Karpas-422 (cell line): ENCODE results near the gene RAB11FIP5. TPM values are rescaled to one million over a fixed set of nuclear protein-coding genes. Genes with fewer than 3 reads are reported as not detected.
"Not testable (repeated sequence)": the region's sequence is repeated elsewhere in the genome, so short reads cannot be mapped to it uniquely, and the experiment has no call there.

ENCODE experiments used
- DNase-seq: peaks from one replicate; pipeline ENCODE4 v3.0.0-alpha.2; 2015
- H2AFZ ChIP-seq: fragments of 200-600 bp; sonication (generic); 2 replicates; pipeline ENCODE4 v1.6.1; 2014; ENCODE audit warnings: antibody characterized with exemption, low read length, mixed read lengths
- H3K27ac ChIP-seq: fragments of 200-600 bp; sonication (generic); 2 replicates; pipeline ENCODE4 v1.5.1; 2014; ENCODE audit warnings: mild to moderate bottlenecking, low read length, moderate library complexity
- H3K27me3 ChIP-seq: fragments of 200-600 bp; sonication (generic); 2 replicates; pipeline ENCODE4 v1.6.1; 2014; ENCODE audit warnings: low read length, mixed read lengths
- H3K36me3 ChIP-seq: fragments of 200-600 bp; sonication (generic); 2 replicates; pipeline ENCODE4 v1.6.1; 2014; ENCODE audit warnings: low read length, mixed read lengths; ENCODE audit not compliant: insufficient read depth
- H3K4me1 ChIP-seq: fragments of 200-600 bp; sonication (generic); 2 replicates; pipeline ENCODE4 v1.6.1; 2014; ENCODE audit warnings: mild to moderate bottlenecking, low read length, mixed read lengths
- H3K4me2 ChIP-seq: fragments of 200-600 bp; sonication (generic); 2 replicates; pipeline ENCODE4 v1.6.1; 2014; ENCODE audit warnings: low read length, low read depth, mild to moderate bottlenecking; ENCODE audit not compliant: poor library complexity, severe bottlenecking
- H3K4me3 ChIP-seq: fragments of 200-600 bp; sonication (generic); 2 replicates; pipeline ENCODE4 v1.5.1; 2014; ENCODE audit warnings: mild to moderate bottlenecking, antibody characterized with exemption, low read length, mixed read lengths
- H3K79me2 ChIP-seq: fragments of 200-600 bp; sonication (generic); 2 replicates; pipeline ENCODE4 v1.6.1; 2014; ENCODE audit warnings: mild to moderate bottlenecking, low read length, mixed read lengths
- H3K9ac ChIP-seq: fragments of 200-600 bp; sonication (generic); 2 replicates; pipeline ENCODE4 v1.6.0; 2014; ENCODE audit warnings: low read length
- H3K9me2 ChIP-seq: fragments of 200-600 bp; sonication (generic), shearing (Covaris generic); replicated peaks from 2 replicates; pipeline ENCODE4 v1.6.0; 2014; ENCODE audit warnings: mild to moderate bottlenecking, low read length, moderate library complexity; ENCODE audit not compliant: insufficient read depth
- H3K9me3 ChIP-seq: fragments of 300-700, 200-600 bp; sonication (generic); 2 replicates; pipeline ENCODE4 v1.6.1; 2014; ENCODE audit warnings: low read length, mixed read lengths
- H4K20me1 ChIP-seq: fragments of 200-600 bp; sonication (generic); 2 replicates; pipeline ENCODE4 v1.6.1; 2014; ENCODE audit warnings: mild to moderate bottlenecking, antibody characterized with exemption, low read length, low read depth; ENCODE audit not compliant: insufficient read depth
- total RNA-seq: library from RNA; depleted of rRNA; stranded (reverse); fragments of >200 nt; shearing (Covaris generic); gene quantifications from 2 replicates; pipeline ENCODE4 v1.2.3, GENCODE V29; 2014; ENCODE audit warnings: low replicate concordance

RAB11FIP5 gene
- total RNA-seq, 1 experiment from 2014 or later: not detected

DNA sequence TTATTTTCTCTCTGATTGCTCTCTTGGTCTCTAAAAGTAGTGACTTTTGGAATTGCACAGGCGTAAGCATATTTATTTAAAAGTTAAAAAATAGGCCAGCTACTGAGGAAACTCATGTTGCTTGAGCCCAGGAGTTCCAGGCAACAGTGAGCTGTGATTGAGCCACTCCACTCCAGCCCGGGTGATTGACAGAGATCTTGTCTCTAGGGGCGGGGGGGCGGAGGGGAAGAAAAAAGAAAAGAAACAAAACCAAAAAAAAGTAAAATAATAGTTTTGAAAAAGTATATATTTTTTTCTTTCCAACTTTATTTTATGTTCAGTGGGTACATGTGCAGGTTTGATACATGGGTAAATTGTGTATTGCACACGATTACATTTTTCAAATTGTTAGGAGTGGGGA, 18.0 kb upstream of the RAB11FIP5 start:
- H3K79me2 ChIP-seq: no peaks in the 10 kb centered on the region
- H3K36me3 ChIP-seq: no peaks in the 10 kb centered on the region
- H3K9me3 ChIP-seq: no peaks in the 10 kb centered on the region
- H2AFZ ChIP-seq: no peak overlapping the region
- no peak overlapping the region for H3K27ac ChIP-seq
- H3K4me1 ChIP-seq: no peaks in the 10 kb centered on the region
- H3K27me3 ChIP-seq: no peaks in the 10 kb centered on the region
- no peaks in the 10 kb centered on the region for H4K20me1 ChIP-seq
- no peak overlapping the region for H3K9ac ChIP-seq
- no peak overlapping the region for H3K4me3 ChIP-seq
- H3K9me2 ChIP-seq: no peaks in the 10 kb centered on the region
- DNase-seq: no peak
- no peak overlapping the region for H3K4me2 ChIP-seq

GRCh38 chr2:73128841-73129535, 16.2 kb upstream of the RAB11FIP5 start:
- H3K4me3 ChIP-seq: no peak overlapping the region
- H3K4me1 ChIP-seq: no peaks in the 10 kb centered on the region
- H4K20me1 ChIP-seq: no peaks in the 10 kb centered on the region
- no peaks in the 10 kb centered on the region for H3K9me2 ChIP-seq
- no peak overlapping the region for H2AFZ ChIP-seq
- no peak overlapping the region for H3K4me2 ChIP-seq
- no peaks in the 10 kb centered on the region for H3K36me3 ChIP-seq
- no peak for DNase-seq
- H3K9me3 ChIP-seq: no peaks in the 10 kb centered on the region
- H3K27ac ChIP-seq: no peak overlapping the region
- H3K27me3 ChIP-seq: peaks cover 3% of the 10 kb centered on the region; the same call in 1 of the 2 replicates
- no peak overlapping the region for H3K9ac ChIP-seq
- no peaks in the 10 kb centered on the region for H3K79me2 ChIP-seq

- H3K27me3 ChIP-seq: peaks cover 3% of the 10 kb centered on the region; the same call in 1 of the 2 replicates
- no peak overlapping the region for H3K9ac ChIP-seq
- H3K4me3 ChIP-seq: no peak overlapping the region
- H3K4me2 ChIP-seq: no peak overlapping the region
- no peaks in the 10 kb centered on the region for H3K9me2 ChIP-seq
- H3K36me3 ChIP-seq: no peaks in the 10 kb centered on the region
- no peaks in the 10 kb centered on the region for H3K9me3 ChIP-seq
- no peak overlapping the region for H3K27ac ChIP-seq
- no peak for DNase-seq
- H3K4me1 ChIP-seq: no peaks in the 10 kb centered on the region
- no peak overlapping the region for H2AFZ ChIP-seq
- H3K79me2 ChIP-seq: no peaks in the 10 kb centered on the region
- H4K20me1 ChIP-seq: no peaks in the 10 kb centered on the region
Measured at GRCh38 chr2:73122536-73122935, 9.8 kb upstream of the RAB11FIP5 start.

DNA sequence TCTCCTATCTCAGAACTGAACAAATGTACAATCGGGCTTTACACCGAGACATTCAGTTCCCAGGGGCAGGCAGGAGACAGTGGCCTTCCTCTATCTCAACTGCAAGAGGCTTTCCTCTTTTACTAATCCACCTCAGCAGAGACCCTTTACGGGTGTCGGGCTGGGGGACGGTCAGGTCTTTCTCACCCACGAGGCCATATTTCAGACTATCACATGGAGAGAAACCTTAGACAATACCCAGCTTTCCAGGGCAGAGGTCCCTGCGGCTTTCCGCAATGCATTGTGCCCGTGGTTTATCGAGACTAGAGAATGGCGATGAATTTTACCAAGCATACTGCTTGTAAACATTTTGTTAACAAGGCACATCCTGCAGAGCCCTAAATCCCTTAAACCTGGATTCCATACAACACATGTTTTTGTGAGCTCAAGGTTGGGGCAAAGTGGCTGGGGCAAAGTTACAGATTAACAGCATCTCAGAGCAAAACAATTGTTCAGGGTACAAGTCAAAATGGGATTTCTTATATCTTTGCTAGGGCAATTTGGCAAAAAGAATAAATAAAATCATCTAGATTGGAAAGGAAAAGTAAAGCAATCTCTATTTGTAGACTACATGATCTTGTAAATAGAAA, 7.0 kb upstream of the RAB11FIP5 start:
- H3K27ac ChIP-seq, H3K4me3 ChIP-seq, H3K9me3 ChIP-seq, H3K4me1 ChIP-seq, H3K79me2 ChIP-seq, H3K27me3 ChIP-seq, H3K9ac ChIP-seq, H2AFZ ChIP-seq, H3K4me2 ChIP-seq, H3K9me2 ChIP-seq, DNase-seq, H3K36me3 ChIP-seq, H4K20me1 ChIP-seq: not testable (repeated sequence)

DNA sequence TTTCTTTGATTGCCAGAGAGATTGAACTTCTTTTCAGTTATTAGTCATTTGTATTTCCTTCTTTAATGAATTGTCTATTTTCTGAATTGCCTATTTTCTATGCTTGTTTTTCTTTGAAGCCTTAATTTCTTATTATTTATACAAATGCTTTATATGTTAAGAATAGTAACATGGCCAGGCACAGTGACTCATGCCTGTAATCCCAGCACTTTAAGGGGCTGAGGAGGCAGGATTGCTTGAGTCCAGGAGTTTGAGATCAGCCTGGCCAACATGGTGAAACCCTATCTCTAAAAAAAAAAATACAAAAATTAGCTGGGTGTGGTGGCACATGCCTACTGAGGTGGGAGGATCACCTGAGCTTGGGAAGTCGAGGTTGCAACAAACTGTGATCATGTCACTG, 4.7 kb upstream of the RAB11FIP5 start:
- H3K36me3 ChIP-seq: no peaks in the 10 kb centered on the region
- peaks cover 7% of the 10 kb centered on the region for H3K4me1 ChIP-seq
- no peaks in the 10 kb centered on the region for H3K79me2 ChIP-seq
- H3K9ac ChIP-seq: no peak overlapping the region
- H4K20me1 ChIP-seq: no peaks in the 10 kb centered on the region
- no peak overlapping the region for H3K4me3 ChIP-seq
- no peak overlapping the region for H2AFZ ChIP-seq
- no peaks in the 10 kb centered on the region for H3K9me3 ChIP-seq
- H3K27ac ChIP-seq: no peak overlapping the region
- H3K27me3 ChIP-seq: no peaks in the 10 kb centered on the region
- no peak overlapping the region for H3K4me2 ChIP-seq
- DNase-seq: no peak
- no peaks in the 10 kb centered on the region for H3K9me2 ChIP-seq

- H3K79me2 ChIP-seq: no peaks in the 10 kb centered on the region
- no peaks in the 10 kb centered on the region for H4K20me1 ChIP-seq
- H3K9ac ChIP-seq: no peak overlapping the region
- no peak for DNase-seq
- H2AFZ ChIP-seq: no peak overlapping the region
- no peaks in the 10 kb centered on the region for H3K9me2 ChIP-seq
- no peaks in the 10 kb centered on the region for H3K36me3 ChIP-seq
- H3K27ac ChIP-seq: no peak overlapping the region
- no peak overlapping the region for H3K4me3 ChIP-seq
- no peak overlapping the region for H3K4me2 ChIP-seq
- no peaks in the 10 kb centered on the region for H3K27me3 ChIP-seq
- H3K4me1 ChIP-seq: peaks cover 10% of the 10 kb centered on the region
- H3K9me3 ChIP-seq: no peaks in the 10 kb centered on the region
Measured at GRCh38 chr2:73116182-73116960, 3.6 kb upstream of the RAB11FIP5 start.

DNA sequence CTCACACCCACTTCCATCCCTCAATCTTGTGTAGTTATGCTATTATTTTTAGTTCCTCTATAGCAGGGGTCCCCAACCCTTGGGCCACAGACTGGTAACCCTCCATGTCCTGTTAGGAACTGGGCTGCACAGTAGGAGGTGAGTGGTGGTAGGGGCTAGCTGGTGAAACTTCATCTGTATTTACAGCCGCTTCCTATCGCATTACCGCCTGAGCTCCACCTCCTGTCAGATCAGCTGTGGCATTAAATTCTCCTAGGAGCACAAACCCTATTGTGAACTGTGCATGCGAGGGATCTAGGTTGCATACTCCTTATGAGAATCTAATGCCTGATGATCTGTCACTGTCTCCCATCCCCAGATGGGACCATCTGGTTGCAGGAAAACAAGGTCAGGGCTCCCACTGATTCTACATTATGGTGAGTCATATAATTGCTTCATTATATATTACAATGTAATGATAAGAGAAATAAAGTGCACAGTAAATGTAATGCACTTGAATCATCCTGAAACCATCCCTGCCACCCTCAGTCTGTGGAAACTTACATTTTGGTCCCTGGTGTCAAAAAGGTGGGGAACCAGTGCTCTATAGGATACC, 1.6 kb upstream of the RAB11FIP5 start:
- no peaks in the 10 kb centered on the region for H3K27me3 ChIP-seq
- no peak overlapping the region for H2AFZ ChIP-seq
- no peak for DNase-seq
- no peaks in the 10 kb centered on the region for H3K9me2 ChIP-seq
- no peak overlapping the region for H3K4me2 ChIP-seq
- H3K9ac ChIP-seq: no peak overlapping the region
- H3K9me3 ChIP-seq: no peaks in the 10 kb centered on the region
- H3K27ac ChIP-seq: no peak overlapping the region
- H3K4me1 ChIP-seq: peaks cover 10% of the 10 kb centered on the region
- no peaks in the 10 kb centered on the region for H3K79me2 ChIP-seq
- no peak overlapping the region for H3K4me3 ChIP-seq
- H3K36me3 ChIP-seq: no peaks in the 10 kb centered on the region
- H4K20me1 ChIP-seq: no peaks in the 10 kb centered on the region
